Activated CD4-positive, alpha-beta T cell treated with anti-CD3 and anti-CD28 coated beads, Interleukin-2, amount 10 ng/mL, durations not matched to agents 7 days and 5 days (primary cell): Measurements from ENCODE around the gene ATP2B1. TPM values are rescaled to one million over a fixed set of nuclear protein-coding genes. Genes with fewer than 3 reads are reported as not detected.
"Not testable (repeated sequence)": the region's sequence is repeated elsewhere in the genome, so short reads cannot be mapped to it uniquely, and the experiment has no call there.

Experiments
- CTCF ChIA-PET: fragments of 350-600 bp; sonication (Branson Sonifier 250); formaldehyde crosslinking; loops from one replicate; lab custom pipeline; 2021; ENCODE audit warnings: antibody characterized with exemption; lab: Charles Lee
- POLR2A ChIA-PET: fragments of 350-600 bp; sonication (Branson Sonifier 250); formaldehyde crosslinking; loops from one replicate; lab custom pipeline; 2021; ENCODE audit warnings: antibody characterized with exemption; lab: Charles Lee
- DNase-seq: peaks from one replicate; pipeline ENCODE4 v3.0.0-alpha.2; 2020
- H3K27ac Mint-ChIP-seq: one replicate; pipeline ENCODE4 v1.8.0; 2021; ENCODE audit warnings: mild to moderate bottlenecking, moderate library complexity, mixed read lengths
- H3K27me3 Mint-ChIP-seq: one replicate; pipeline ENCODE4 v1.8.0; 2021; ENCODE audit warnings: mixed read lengths
- H3K36me3 Mint-ChIP-seq: one replicate; pipeline ENCODE4 v1.8.0; 2021; ENCODE audit warnings: low read depth, mixed read lengths
- H3K4me1 Mint-ChIP-seq: one replicate; pipeline ENCODE4 v1.8.0; 2021; ENCODE audit warnings: mixed read lengths
- H3K4me3 Mint-ChIP-seq: one replicate; pipeline ENCODE4 v1.8.0; 2021; ENCODE audit warnings: mild to moderate bottlenecking, moderate library complexity, mixed read lengths
- H3K9me3 Mint-ChIP-seq: one replicate; pipeline ENCODE4 v1.8.0; 2021; ENCODE audit warnings: mixed read lengths
- total RNA-seq, 2 experiments: library from RNA; stranded (reverse); gene quantifications; one replicate each; pipeline ENCODE4 v1.2.3, GENCODE V29; 2021

The ATP2B1 gene
- 10 to 100 TPM; 24.2 to 26.6 TPM for total RNA-seq

- POLR2A ChIA-PET, result interaction anchor here (0.6 kb wide), 1 partner anchor 87 kb away, joined by 3 read pairs; no protein-coding TSS in a partner anchor
- H3K4me3 Mint-ChIP-seq, result peak within 1 kb of the TSS; percentile 89
- H3K9me3 Mint-ChIP-seq, result no peaks in the 10 kb centered on the region
- H3K27me3 Mint-ChIP-seq, result peaks cover 19% of the 10 kb centered on the region
- H3K27ac Mint-ChIP-seq, result peak within 1 kb of the TSS; percentile 91
- H3K4me1 Mint-ChIP-seq, result peaks cover 35% of the 10 kb centered on the region
- H3K36me3 Mint-ChIP-seq, result no peaks in the 10 kb centered on the region
- CTCF ChIA-PET, result interaction anchor here (0.6 to 1.0 kb wide), 3 partner anchors 13 to 392 kb away, joined by 3 read pairs; no protein-coding TSS in a partner anchor
- peak; percentile 80 for DNase-seq
Measured at GRCh38 chr12:89708565-89709156, at the start of gene ATP2B1. Gene ATP2B1 (minus strand): TSS chr12:89708838. CDS start chr12:89655886, 52,952 bp downstream.

- CTCF ChIA-PET, POLR2A ChIA-PET, H3K27ac Mint-ChIP-seq: not testable (repeated sequence)
Measured at GRCh38 chr12:89757987-89758386, 49.3 kb upstream of the ATP2B1 start.

DNA sequence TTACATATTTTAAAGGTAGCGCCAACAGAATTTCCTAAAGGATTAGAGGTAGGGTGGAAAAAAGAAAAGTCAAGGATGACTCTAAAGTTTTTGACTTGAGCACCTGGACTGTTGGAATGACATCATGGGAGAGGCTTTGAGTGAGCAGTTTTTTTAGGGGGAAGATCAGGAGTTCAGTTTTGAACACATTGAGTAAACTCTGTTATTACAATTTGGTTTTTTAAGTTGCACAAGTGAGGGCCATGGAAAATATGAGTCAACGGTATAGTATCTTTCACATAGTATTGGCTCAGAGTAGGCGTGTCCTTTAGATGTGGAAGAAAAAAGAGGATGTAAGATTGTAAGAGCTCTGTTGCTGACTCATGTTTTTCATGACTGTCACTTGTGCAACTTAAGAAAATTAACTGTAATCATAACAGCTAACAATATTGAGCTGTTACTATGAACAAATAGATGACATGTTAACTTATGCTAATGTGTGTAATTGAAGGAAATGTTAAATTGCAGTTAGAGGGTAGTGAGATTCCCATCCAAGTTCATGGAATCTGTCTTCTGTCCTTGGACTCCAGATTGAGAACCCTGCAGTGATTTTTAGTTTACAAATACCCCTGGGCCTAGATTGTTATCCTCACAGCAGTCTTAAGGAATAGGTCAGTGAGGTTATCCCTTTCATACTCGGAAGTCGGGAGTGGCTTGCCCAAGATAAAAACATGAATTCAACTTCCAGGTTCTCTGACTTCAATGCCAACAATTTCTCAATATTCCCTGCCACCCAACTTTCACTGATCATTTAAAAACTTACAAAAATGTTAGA is 48.2 kb upstream of the ATP2B1 start:
- ChIA-PET CTCF (interaction anchor here (0.8 kb wide), 1 partner anchor 10 kb away, joined by 3 read pairs; no protein-coding TSS in a partner anchor), POLR2A (no interaction called here)
- H3K27ac Mint-ChIP-seq, result peak overlapping the region; percentile 15
- peaks cover 5% of the 10 kb centered on the region for H3K36me3 Mint-ChIP-seq
- no peak overlapping the region for H3K4me3 Mint-ChIP-seq
- no peaks in the 10 kb centered on the region for H3K27me3 Mint-ChIP-seq
- peaks cover 9% of the 10 kb centered on the region for H3K9me3 Mint-ChIP-seq
- H3K4me1 Mint-ChIP-seq, result peaks cover 28% of the 10 kb centered on the region
- peak; percentile 37 for DNase-seq

More at GRCh38 chr12:89757987-89758386, 49.3 kb upstream of the ATP2B1 start:
- H3K9me3 Mint-ChIP-seq, DNase-seq, H3K4me3 Mint-ChIP-seq, H3K27me3 Mint-ChIP-seq, H3K36me3 Mint-ChIP-seq: not testable (repeated sequence)
- peaks cover 30% of the 10 kb centered on the region for H3K4me1 Mint-ChIP-seq

- Mint-ChIP-seq H3K27me3 (no peaks in the 10 kb centered on the region), H3K9me3 (peaks cover 9% of the 10 kb centered on the region), H3K27ac (no peak overlapping the region), H3K4me1 (peaks cover 28% of the 10 kb centered on the region), H3K4me3 (no peak overlapping the region), H3K36me3 (peaks cover 5% of the 10 kb centered on the region)
- POLR2A ChIA-PET, result no interaction called here
- DNase-seq, result no peak
- CTCF ChIA-PET, result interaction anchor here (0.8 kb wide), 1 partner anchor 10 kb away, joined by 3 read pairs; no protein-coding TSS in a partner anchor
Measured at GRCh38 chr12:89756194-89756584, 47.6 kb upstream of the ATP2B1 start.

DNA sequence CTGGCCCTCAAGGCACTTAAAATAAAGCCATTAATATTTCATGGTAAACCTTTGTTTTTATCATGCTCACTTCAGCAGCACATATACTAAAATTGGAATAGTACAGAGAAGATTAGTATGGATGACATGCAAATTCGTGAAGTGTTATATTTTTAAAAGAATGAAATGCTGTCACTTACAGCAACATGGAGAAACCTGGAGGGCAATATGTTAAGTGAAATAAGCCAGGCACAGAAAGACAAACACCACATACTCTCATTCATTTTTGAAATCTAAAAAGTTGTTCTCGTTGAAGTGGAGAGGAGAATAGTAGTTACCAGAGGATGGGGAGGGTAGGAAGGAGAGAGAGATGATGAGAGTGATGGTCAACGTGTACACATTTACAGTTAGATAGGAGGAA is 45.4 kb upstream of the ATP2B1 start:
- DNase-seq, result no peak
- no peak overlapping the region for H3K4me3 Mint-ChIP-seq
- H3K27ac Mint-ChIP-seq, result no peak overlapping the region
- H3K9me3 Mint-ChIP-seq, result peaks cover 5% of the 10 kb centered on the region
- peaks cover 17% of the 10 kb centered on the region for H3K4me1 Mint-ChIP-seq
- ChIA-PET POLR2A (no interaction called here), CTCF (no interaction called here)
- no peaks in the 10 kb centered on the region for H3K27me3 Mint-ChIP-seq
- peaks cover 5% of the 10 kb centered on the region for H3K36me3 Mint-ChIP-seq

- POLR2A ChIA-PET, result interaction anchor here (1.1 kb wide), 1 partner anchor 710 kb away, joined by 3 read pairs; no protein-coding TSS in a partner anchor
- no peak for DNase-seq
- no peaks in the 10 kb centered on the region for H3K27me3 Mint-ChIP-seq
- H3K27ac Mint-ChIP-seq, result no peak overlapping the region
- CTCF ChIA-PET, result no interaction called here
- peaks cover 15% of the 10 kb centered on the region for H3K4me1 Mint-ChIP-seq
- peaks cover 5% of the 10 kb centered on the region for H3K36me3 Mint-ChIP-seq
- no peak overlapping the region for H3K4me3 Mint-ChIP-seq
- H3K9me3 Mint-ChIP-seq, result peaks cover 4% of the 10 kb centered on the region
Measured at GRCh38 chr12:89752341-89752740, 43.7 kb upstream of the ATP2B1 start.

DNA sequence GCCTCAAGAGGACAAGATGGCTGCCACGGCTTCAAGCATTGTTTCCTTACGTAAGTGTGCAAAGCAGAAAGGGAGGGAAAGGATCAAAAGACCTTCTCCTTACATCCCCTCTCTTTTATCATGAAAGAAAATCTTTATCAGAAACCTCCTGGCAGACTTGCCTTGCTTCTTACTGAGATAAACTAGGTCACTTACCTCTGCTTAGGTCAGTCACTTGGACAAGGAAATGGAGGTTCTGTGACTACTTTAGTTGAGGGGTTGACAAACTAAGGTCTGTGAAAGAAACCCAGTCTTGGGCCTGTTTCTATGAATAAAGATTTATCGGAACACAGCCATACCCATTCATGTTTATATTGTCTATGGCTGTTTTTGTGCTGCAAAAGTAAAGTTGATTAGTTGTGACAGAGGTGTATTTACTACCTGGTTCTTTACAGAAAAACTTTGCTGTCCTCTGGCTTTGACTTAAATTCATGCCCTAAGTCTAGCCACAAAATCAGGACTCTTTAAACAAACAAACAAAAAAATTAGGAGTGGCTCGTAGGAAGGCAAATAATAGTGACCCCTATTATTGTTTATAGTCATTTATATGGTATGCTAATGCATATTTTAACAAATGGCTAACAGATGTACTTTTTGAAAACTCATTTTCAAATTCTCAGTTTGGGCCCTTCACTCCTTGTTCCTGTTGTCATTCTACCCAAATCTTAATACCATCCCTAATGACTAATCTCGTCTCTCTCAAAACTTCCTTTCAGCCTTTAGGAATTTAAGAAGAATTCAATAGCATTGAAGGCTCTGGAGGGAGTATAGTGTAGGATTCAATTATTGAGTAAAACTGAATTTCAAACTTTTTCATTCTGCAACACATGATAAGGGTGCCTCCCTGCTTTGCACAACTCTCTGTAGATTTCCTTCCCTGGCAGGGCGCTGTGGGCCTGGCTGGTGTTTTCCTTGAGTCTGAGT is 42.0 kb upstream of the ATP2B1 start:
- CTCF ChIA-PET, result interaction anchor here (0.6 to 1.1 kb wide), 3 partner anchors 31 to 581 kb away, joined by 3 to 4 read pairs (median 3); no protein-coding TSS in a partner anchor
- Mint-ChIP-seq H3K4me1 (no peaks in the 10 kb centered on the region), H3K36me3 (no peaks in the 10 kb centered on the region), H3K4me3 (no peak overlapping the region), H3K27me3 (no peaks in the 10 kb centered on the region), H3K27ac (no peak overlapping the region), H3K9me3 (no peaks in the 10 kb centered on the region)
- POLR2A ChIA-PET, result no interaction called here
- DNase-seq, result no peak

DNA sequence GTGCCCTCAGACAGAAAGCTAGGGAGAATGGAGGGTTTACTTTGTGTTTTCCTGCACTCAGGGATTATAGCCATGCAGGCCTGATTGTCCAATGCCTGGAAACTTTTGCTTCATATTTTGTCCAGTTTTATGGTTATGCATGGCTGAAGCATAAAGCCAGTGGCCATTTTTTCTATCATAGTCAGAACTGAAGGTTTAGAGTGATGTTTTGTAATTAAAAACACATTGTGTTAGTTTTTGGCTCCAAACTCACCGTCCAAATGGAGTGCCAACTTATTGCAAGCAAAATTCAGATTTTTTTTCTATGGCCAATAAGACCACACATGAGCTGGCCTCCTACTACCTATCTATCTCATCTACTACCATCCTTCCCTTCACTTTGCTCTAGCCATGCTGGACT is 40.2 kb upstream of the ATP2B1 start:
- H3K27ac Mint-ChIP-seq, result no peak overlapping the region
- DNase-seq, result no peak
- H3K36me3 Mint-ChIP-seq, result no peaks in the 10 kb centered on the region
- no peaks in the 10 kb centered on the region for H3K4me1 Mint-ChIP-seq
- no peaks in the 10 kb centered on the region for H3K9me3 Mint-ChIP-seq
- H3K27me3 Mint-ChIP-seq, result no peaks in the 10 kb centered on the region
- POLR2A ChIA-PET, result no interaction called here
- CTCF ChIA-PET, result interaction anchor here (1.6 kb wide), 1 partner anchor 34 kb away, joined by 3 read pairs; no protein-coding TSS in a partner anchor
- H3K4me3 Mint-ChIP-seq, result no peak overlapping the region

- ChIA-PET CTCF (interaction anchor here (1.1 kb wide), 1 partner anchor 359 kb away, joined by 3 read pairs; no protein-coding TSS in a partner anchor), POLR2A (no interaction called here)
- Mint-ChIP-seq H3K4me3 (no peak overlapping the region), H3K4me1 (no peaks in the 10 kb centered on the region), H3K36me3 (peaks cover 7% of the 10 kb centered on the region), H3K9me3 (peaks cover 12% of the 10 kb centered on the region), H3K27ac (no peak overlapping the region), H3K27me3 (no peaks in the 10 kb centered on the region)
- no peak for DNase-seq
Measured at GRCh38 chr12:89745286-89745685, 36.6 kb upstream of the ATP2B1 start.

- Mint-ChIP-seq H3K36me3 (peaks cover 9% of the 10 kb centered on the region), H3K9me3 (peaks cover 20% of the 10 kb centered on the region), H3K4me1 (no peaks in the 10 kb centered on the region), H3K27me3 (no peaks in the 10 kb centered on the region), H3K27ac (no peak overlapping the region), H3K4me3 (no peak overlapping the region)
- DNase-seq, result no peak
- CTCF ChIA-PET, result no interaction called here
- POLR2A ChIA-PET, result no interaction called here
Measured at GRCh38 chr12:89742337-89743022, 33.8 kb upstream of the ATP2B1 start.

- no peak overlapping the region for H3K27ac Mint-ChIP-seq
- no peak for DNase-seq
- no peaks in the 10 kb centered on the region for H3K27me3 Mint-ChIP-seq
- peaks cover 20% of the 10 kb centered on the region for H3K9me3 Mint-ChIP-seq
- ChIA-PET POLR2A (no interaction called here), CTCF (no interaction called here)
- no peak overlapping the region for H3K4me3 Mint-ChIP-seq
- peaks cover 9% of the 10 kb centered on the region for H3K36me3 Mint-ChIP-seq
- no peaks in the 10 kb centered on the region for H3K4me1 Mint-ChIP-seq
Measured at GRCh38 chr12:89740943-89741342, 32.3 kb upstream of the ATP2B1 start.

GRCh38 chr12:89736995-89737394 is 28.4 kb upstream of the ATP2B1 start:
- no peak for DNase-seq
- H3K27me3 Mint-ChIP-seq, result no peaks in the 10 kb centered on the region
- POLR2A ChIA-PET, result no interaction called here
- H3K9me3 Mint-ChIP-seq, result peaks cover 33% of the 10 kb centered on the region
- no peak overlapping the region for H3K27ac Mint-ChIP-seq
- no peak overlapping the region for H3K4me3 Mint-ChIP-seq
- CTCF ChIA-PET, result interaction anchor here (1.2 to 1.6 kb wide), 2 partner anchors 23 kb away, joined by 3 read pairs; no protein-coding TSS in a partner anchor
- H3K36me3 Mint-ChIP-seq, result peaks cover 11% of the 10 kb centered on the region
- peaks cover 7% of the 10 kb centered on the region for H3K4me1 Mint-ChIP-seq
